HG02759 (cell line): ENCODE measurements around the gene TPCN2.

Experiments
- ATAC-seq: cut with Tn5 transposase; IDR thresholded peaks from one replicate; pipeline ENCODE4 v1.9.1; 2021; ENCODE audit warnings: mild to moderate bottlenecking, moderate library complexity; ENCODE audit not compliant: unreplicated experiment

TPCN2 gene

DNA sequence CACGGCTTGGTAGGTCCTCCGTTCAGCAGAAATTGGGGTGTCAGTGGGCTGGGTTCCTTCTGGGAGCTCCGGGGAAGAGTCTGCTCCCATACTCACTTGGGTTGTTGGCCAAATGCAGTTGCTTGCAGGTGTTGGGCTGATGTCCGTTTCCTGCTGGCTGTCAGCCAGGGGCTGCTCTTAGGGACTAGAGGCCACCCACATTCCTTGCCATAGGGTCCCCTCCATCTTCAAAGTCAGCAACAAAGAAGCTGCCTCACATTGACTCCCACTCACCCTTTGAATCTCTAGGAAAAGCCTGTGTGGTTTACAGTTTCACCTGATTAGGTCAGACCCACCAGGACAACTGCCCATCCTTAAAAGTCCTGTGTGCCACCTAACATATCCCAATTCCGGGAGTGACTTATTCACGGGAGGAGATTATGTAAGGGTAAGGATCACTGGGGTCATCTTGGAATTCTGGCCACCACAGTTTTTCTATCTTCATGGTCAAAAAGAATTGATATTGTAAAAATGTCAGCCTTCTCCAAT is 43.0 kb downstream of the TPCN2 start:
- ATAC-seq: no peak

DNA sequence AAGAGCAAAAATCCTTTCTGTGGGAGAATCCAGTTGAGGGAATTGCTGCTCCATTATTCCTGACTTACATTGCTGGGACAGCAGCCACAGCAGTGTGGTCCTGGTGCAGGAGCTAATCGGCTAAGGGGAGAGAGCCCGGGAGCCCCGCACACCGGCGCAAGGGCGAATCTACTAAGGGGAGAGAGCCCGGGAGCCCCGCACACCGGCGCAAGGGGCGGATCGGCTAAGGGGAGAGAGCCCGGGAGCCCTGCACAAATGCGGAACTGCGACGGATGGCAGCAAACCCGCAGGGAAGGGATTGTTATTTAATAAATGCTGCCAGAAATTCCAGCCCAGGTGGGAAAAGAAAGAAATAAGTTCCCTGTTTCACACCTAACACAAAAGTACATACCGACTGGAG is 43.5 kb downstream of the TPCN2 start:
- no peak for ATAC-seq

DNA sequence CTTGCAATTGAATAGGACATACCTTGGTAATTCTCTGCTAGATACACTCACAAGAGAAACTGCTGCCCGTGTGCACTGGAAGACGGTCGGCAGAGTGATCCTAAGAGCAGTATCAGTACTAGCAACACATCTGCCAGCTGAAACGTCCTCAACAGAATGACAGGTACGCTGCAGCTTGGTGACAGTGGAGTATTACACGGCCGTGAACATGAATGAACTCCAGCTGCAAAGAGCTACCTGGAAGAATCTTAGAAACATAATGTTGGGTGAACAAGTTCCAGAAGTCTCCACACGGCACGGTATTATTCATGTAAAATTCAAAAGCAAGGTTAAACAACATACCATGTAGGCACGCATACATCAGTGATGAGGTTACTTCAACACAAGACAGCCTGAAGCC is 44.4 kb downstream of the TPCN2 start:
- no peak for ATAC-seq

DNA sequence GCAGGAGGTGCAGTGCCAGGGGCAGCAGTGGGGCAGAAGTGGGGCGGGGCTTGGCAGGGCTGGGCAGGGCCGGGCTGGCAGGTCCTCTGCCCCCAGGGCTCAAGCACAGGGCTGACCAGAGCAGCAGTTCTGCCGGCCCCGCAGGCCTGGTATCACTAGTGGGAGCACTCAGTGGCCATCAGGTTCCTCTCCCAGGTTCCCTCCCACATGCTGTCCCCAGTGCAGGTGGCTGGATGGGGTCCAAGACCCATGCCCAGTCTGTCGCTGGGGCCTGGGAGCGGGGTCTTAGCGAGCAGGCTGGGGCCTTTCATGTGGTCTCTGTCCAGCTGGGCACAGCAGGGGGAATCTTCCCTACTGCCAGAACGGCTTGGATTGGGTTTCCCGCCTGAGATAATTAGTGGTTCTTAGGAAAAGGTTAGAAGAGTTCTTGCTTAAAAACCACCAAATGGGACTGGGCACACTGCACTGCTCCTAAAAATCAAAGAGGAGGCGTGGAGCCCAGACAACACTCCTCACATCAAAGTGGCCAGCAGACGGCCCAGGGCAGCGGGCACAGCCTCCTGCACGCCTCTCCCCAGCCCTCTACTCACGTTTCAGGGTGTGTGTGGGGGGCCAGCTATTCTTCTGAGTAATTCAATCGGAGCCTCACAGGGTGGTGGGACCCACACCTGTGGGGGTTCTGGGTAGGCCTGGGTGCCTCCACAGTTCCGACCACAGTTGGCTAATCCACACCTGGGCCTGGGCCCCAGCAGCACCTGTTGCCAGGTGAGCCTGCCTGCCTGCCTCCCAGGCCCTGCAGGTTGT is 45.6 kb downstream of the TPCN2 start:
- ATAC-seq: no peak

DNA sequence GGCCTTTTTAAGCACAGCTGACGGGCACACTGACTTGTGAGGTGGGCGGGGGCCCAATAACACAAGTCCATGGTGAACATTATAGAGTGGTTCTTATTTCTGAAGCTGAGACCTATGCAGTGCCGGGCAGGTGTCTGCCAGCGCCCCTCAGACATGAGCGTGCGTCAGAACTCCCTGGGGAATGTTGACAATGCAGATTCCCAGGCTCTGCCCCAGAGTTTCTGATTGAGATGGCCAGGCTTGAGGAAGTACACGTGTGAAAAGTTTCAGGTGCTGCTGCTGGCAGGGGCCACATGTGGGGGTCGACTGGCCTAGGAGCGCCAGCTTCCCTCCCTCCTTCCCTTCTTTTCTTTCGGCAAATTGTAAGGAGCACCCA is 46.2 kb downstream of the TPCN2 start:
- no peak for ATAC-seq

DNA sequence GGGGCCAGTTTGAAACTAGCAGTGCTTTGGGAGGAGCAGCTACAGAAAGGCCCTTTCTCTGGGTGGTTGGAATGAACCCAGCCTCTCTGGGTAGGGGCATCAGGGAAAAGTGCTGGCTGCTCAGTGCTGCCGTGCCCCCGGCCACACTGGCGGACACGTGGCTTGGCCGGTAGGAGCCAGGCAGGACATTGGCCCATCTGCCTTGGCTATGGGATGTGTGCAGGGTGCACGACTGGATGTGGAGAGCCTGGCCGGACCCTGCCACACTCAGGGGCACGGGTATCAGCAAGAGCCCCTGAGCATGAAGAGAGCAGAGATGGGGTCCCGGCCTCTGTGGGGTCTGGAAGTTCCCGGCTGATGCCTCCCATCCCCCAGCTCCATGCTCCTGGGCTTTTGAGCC is 46.6 kb downstream of the TPCN2 start:
- ATAC-seq: no peak

DNA sequence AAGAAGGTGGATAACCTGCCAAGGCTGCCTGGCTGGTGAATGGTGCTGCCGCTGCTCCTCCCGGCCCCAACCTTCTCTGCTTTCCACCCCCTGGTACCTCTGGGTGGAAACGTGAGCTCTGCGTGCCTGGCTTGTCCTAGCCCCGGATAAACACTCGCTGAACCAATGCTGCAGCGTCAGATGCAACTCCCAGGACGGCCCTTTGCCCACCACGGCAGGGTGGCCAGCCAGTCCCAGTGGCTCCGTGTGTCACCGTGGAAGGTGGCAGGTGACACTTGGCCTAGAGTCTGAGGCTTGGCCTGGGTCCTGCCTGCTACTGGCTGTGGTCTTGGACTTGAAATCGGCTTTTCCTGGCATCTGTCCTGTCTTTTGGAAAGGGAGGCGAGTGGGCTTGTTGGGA is 47.7 kb downstream of the TPCN2 start:
- no peak for ATAC-seq

DNA sequence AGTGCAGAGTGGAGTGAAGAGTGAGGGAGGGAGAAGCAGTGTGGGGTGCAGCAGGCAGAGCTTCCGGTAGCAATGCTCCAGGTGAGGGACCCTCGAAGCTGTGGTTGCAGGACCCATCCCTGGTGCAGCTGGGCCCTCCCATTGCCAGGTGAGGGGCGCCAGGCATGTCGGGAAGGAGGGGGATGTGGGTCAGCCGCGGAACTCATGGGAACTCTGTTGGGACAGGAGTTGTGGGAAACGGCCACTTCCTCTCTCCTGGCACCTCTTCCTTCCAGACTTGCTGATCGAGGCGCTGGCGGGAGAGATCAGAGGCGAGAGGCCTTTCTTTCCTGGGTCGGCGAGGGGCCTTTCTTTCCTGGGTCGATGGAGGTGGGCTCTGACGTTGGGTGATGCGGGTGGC is 48.5 kb downstream of the TPCN2 start:
- ATAC-seq: no peak

DNA sequence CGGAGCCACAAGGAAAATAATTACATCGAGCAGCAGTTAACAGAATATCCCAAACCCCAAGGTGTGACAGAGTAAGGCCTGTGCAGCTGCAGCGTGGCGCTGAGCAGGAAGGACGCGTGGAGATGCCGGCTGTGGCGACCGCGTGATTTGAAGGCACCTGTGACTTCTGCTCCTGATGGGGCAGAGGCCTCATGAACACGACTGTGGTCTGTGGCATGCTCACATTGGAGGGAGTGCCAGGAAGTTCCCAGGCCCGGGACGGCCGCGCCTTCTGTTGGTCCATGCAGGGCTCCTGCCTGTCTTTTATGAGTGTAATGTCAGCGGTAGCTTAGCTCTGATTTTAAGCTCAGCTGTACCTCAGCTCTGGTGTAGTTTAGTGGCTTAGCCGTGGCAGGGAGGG is 50.4 kb downstream of the TPCN2 start:
- no peak for ATAC-seq

DNA sequence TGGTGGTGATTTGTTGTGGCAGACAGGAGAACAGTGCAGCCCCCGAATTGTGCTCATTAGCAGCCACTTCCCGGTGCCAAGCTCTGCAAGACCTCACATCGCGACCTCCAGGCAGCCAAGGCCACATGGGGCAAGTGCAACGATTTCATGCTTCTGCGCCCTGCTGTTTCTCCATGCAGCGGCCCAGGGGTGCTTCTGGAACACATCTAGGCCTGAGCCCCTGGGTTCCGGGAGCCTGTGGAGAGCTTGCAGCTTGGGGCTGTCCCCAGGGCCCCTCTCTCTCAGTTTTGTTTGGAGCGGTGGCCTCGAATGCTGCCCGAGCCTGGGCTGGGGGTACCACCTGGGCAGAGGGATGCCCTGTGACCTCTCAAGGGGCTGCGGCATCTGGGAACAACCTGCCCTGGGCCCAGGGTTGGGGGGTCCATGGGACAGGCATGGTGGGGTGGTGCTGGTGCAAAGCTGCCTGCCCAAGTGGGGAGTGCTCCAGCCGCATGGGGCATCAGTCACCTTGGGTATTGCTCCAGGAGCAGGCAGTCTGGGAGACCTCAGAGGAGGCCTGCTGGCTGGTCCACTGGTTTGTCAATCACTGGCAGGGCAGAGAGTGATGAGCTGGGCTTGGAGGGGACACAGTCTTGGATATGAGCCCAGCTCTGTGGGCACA is 51.9 kb downstream of the TPCN2 start:
- no peak for ATAC-seq

DNA sequence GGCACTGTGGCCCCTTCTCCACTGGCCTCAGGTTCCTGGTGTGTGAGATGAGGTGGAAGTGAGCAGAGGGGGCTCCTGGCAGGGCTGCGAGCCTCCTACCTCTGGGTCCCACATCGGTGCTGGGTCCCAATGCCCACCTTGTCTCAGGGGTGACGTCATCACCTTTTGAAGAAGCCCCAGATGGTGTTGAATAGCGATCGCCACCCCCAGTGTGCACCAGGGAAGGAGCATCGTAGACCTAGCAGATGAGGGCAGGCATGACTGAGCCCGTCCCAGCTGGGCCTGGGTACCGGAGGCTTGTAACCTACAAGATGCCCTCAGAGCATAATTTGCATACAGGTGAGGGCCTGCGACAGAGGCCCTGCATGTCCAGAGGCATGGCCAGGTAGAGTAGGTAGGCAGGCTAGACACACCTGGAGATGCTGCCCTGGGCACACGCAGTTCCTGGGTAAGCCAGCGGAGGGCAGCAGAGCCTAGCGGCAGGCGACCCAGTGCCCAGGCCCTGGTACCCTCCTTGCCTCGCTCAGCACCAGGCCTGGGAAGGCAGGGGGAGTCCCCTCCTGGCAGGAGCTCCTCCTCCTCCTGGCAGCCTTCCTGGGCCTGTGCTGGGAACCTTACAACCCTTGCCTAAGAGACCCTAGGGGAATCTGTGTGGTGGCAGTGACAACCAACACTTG is 52.5 kb downstream of the TPCN2 start:
- no peak for ATAC-seq

DNA sequence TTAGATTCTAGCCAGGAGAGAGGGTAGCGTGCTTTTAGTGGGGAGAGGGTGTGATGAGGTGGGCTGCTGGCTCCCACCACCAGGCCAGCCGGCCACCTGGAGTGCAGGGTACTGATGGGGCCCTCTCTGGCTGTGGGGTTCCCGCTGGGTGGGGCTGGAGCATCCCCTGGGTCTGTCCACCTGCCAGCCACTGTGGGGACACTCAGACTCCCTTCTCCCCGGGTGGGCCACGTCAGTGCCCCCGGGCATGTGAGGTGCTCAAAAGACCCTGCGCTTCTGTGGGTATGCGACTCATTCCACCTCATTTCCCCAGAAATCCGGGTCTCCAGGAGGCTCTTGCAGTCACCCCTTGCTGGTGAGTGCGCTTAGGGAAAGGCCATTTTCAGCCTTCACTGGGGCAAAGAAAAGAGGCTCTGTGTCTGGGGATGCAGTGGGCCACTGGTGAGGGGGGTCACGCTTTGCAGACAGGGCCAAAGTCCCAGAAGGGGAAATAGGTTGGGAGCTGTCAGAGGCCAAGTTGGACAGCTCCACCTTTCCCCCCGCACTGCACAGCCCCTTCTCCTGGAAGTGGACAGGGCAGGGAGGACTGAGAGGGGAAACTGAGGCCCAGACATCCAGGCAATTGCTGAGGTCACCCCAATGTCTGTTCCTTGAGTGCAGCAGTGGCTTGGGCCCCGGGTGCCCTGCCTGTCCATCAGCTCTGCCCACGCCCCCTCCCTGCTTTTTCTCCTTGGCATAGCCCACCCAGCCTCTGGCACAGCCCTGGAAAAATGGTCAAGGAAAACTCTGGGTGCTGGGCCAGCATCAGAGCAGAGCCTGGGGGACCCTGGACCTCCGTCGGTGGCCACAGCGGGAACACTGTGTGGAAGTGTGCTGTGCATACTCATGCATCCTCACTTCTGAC is 53.3 kb downstream of the TPCN2 start:
- no peak for ATAC-seq

DNA sequence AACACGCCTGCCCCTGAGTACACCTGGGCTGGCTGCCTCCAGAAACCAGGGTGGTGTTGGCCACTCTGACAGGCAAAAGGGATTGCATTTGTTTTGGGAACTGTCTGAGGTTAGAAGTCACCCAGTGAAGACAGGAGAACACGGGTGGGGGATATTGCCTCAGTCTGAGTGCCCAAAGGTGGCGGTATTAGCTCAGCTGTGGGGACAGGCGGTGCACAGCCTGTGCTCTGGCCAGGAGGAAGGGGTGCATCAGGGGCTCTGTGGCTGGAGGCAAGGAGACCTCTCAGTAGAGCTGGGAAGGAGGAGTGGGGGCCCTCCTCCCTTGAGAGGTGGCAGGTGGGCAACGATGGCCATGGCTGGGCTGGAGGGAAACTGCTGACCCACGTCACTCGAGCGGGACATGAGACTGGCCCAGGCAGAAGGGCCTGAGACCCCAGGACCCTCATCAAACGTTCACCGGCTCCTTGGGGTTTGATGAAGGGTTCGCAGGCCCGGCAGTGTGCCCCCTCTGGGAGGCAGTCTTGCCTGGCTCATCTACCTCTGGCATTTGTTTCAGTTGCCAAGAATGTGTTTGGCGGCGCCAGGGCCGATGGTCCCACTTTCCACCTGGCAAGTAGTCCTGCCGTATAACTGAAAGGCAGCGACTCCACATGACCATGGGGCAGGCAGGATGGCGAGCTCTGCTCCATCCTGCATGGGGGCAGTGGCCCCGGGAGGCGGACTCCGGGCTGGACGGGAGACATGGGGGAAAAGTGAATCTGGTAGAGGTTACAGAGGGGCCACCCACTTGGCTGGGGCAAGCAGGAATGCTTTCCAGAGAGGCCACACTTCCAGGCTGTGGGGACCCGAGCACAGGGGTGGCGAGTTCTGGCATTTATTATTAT is 54.2 kb downstream of the TPCN2 start:
- ATAC-seq: no peak

DNA sequence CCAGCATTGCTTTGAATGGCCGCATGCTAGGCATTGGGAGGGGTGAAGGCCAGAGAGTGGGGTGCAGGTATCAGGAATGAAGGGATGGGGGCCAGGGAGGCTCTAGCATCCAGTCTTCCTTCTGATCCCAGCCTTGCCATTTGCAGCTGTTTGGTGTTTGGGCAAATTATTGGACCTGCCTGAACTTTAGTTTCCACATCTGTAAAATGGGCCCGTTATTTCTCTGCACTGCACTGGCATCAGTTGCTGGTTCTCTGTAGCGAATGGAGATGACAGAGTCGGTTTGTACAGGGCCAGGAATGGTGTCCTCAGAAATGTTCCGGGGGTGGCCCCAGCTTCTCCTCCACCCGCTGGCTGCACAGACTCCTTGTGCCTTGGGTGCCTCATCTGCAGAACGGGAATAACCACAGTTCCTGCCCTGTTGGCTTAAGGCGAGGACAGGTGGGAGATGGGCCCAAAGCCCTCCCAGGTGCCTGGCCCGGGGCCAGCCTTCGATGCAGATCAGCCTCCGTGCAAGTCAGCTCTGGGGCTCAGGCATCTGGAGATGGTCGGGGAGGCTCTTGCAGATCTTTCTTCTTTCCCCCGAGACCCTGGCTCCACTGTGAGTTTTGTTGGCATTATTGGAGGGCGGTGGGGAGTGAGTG is 55.6 kb downstream of the TPCN2 start:
- no peak for ATAC-seq

DNA sequence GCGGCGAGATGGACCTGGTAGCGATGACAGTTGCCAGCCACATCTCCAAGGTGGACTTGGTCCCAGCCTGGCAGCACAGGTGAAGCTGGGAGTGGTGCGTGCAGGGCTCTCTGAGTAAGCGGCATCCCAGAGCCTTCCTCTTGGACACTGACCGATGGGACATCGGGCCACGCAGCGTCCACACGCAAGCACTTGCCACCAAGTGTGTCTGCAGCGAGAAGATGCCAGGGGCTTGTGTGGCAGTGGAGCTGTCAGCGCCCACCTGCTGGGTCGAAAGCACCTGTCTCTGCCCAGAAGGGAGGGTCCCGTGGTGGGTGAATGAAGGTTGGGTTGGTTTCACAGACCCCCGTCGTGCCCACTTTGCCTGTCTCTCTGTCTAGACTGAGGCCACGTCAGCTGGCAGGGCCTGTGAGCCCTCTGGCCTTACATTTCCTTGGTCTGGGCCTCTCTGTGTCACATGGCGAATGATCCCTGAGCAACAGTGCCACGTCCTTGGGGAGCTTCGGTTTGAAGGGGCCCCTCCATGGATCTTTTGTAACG is 56.2 kb downstream of the TPCN2 start:
- ATAC-seq: no peak

DNA sequence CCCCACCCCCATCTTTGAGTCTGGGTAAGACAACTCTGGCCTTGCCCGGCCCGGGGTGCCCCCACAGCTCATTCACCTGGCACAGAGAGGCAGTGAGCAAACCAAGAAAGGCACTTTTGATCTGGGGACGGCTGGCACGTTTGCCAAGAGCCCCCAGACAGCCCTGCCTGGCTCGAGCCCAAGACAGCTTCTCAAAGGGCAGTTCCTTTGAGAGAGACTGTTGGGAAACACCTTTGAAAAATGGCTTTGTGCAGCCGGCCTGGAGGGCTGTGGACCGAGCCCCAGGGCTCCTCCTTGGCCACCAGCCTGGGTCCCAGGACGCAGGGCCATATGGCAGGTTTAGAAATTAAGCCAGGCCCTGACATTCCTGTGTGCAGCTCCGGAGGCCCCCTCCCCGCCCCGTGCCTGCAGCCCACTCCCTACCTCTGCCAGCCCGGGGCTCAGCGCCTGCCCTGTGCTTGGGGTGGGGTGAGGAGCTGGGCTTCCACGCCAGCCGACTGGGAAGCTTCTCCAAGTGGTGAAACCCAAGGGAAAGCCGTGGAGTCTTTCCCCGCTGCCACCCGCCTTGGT is 56.8 kb downstream of the TPCN2 start:
- no peak for ATAC-seq

DNA sequence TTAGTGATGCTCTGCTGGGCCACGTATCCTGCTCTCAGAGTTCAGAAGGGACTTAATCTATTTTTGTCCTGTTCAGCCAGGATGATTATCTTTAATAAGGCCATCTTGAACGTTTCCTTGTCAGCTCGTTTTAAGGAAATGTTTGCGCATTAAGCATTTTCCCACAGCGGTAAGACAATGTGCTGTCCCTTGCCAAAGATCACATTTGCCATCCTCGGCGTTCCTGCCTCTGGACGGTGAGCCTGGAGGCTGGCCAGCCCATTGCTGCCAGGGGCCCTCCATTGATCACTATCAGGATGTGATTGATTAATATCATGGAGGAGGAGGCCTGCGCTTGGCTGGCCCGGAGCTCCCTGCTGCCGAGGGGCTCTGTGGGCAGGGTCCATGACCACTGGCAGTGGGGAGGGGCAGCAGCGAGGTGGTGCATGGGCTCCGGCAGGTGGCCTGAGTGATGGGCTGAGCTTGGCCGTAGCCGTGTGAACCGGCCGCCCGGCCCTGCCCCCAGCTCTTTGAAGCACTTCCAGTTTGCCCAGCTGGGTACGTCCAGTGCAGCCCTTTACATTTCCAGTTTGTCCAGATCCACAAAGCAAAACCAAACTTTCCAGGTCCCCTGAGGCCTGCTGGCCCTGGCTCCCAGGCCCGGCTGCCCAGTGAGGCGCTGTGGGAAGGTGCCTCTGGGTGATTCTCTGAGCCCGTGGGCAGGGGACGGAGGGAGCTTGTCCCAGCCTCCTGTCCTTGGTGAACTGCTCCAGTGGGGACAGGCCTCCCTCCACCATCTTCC is 57.5 kb downstream of the TPCN2 start:
- no peak for ATAC-seq

DNA sequence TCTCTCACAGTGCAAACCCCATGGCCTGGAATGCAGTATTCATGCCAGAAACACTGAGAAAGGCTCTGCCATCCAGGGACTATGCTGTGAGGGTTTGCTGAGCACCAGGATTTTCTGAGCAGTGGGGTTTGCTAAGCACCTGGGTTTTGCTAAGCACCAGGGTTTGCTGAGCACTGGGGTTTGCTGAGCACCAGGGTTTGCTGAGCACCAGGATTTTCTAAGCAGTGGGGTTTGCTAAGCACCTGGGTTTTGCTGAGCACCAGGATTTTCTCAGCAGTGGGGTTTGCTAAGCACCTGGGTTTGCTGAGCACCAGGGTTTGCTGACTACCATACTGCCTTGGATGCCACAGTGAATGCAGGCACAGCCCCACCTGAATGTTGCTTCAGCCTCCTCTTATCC is 58.7 kb downstream of the TPCN2 start:
- ATAC-seq: no peak
